Glomerular endothelial cell (primary cell): Measurements from ENCODE around the gene SRP72. TPM values are rescaled to one million over a fixed set of nuclear protein-coding genes. Genes with fewer than 3 reads are reported as not detected.
"Not testable (repeated sequence)": the region's sequence is repeated elsewhere in the genome, so short reads cannot be mapped to it uniquely, and the experiment has no call there.

Experiments
- DNase-seq: peaks from one replicate; pipeline ENCODE4 v3.0.0-alpha.2; 2011; ENCODE audit warnings: low read depth, low spot score; ENCODE audit errors: extremely low read depth
- total RNA-seq: library from RNA; depleted of rRNA; stranded (reverse); fragments of >200 nt; gene quantifications from 2 replicates; pipeline ENCODE4 v1.2.3, GENCODE V29; 2015

SRP72 gene
- 68.3 and 69.3 TPM in 2 replicates for total RNA-seq

GRCh38 chr4:56467284-56468096, at the start of gene SRP72:
SRP72 (plus strand) TSS chr4:56467617; CDS start chr4:56467636, 19 bp downstream.
- DNase-seq = peak; percentile 45

- no peak for DNase-seq
Observed at GRCh38 chr4:56424176-56424575, 43.2 kb upstream of the SRP72 start.

DNA sequence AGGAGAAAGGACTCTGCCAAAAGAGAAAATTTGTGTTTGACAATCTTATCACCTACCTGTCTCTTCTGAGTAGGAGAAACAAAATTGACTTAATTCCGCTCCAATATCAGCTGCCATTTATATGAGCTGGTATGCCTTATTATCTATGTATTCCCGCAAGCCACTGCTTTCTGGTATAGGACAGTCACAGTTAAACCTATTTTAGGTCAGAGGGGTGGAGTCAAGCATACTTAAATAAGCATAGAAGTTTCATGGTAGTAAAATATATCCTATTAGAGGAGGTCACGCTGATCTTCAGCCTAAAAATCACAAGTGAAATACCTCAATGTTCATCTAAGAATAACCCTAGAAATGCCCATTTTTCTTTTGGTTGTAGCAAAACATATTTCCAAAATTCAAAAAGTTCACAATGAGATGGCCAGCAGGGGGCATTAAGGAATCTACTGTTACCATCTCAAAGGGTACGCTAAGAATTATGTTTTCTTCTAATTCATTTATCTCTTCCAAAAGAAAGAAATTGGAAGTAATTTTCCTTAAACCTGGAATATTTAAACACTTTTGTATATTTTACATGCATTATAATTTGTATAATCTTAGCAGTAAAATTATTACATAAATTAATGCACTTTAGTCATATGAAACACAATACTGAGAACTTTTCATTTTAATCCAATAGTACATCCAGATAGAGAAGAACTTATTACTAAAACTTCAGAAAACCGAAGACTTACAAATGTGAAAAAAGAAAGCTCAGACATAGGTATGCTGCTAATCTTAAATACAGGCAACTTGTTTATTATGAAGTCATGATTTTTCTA, 42.5 kb upstream of the SRP72 start:
- DNase-seq = no peak

- DNase-seq = no peak
Observed at GRCh38 chr4:56425518-56425917, 41.9 kb upstream of the SRP72 start.

DNA sequence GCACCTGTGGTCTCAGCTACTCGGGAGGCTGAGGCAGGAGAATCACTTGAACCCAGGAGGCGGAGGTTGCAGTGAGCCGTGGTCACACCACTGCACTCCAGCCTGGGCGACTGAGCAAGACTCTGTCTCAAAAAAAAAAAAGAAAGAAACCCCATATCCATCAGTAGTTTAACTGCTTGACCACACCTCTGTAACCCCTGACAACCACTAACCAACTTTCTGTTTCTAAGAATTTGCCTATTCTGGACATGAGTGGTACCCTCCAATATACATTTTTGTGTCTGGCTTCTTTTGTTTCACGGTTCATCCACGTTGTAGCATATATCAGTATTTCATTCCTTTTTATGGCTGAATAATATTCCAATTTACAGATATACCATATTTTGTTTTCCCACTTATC, 41.1 kb upstream of the SRP72 start:
- DNase-seq = no peak

DNA sequence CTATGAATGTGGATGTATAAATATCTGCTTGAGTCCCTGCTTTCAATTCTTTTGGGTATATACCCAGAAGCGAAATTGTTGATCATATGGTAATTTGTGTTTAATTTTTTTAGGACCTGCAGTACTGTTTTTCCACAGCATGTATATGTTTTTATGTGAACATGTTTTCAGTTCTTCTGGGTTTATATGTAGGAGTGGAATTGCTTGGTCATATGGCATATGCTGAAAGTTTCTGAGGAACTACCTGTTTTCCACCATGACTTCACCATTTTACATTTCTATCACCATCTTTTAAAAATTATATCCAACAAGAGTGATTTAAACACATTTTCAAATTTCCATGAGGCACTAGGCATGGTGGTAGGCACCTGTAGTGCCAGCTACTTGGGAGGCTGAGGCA, 40.2 kb upstream of the SRP72 start:
- no peak for DNase-seq

- no peak for DNase-seq
Observed at GRCh38 chr4:56430203-56430602, 37.2 kb upstream of the SRP72 start.

DNA sequence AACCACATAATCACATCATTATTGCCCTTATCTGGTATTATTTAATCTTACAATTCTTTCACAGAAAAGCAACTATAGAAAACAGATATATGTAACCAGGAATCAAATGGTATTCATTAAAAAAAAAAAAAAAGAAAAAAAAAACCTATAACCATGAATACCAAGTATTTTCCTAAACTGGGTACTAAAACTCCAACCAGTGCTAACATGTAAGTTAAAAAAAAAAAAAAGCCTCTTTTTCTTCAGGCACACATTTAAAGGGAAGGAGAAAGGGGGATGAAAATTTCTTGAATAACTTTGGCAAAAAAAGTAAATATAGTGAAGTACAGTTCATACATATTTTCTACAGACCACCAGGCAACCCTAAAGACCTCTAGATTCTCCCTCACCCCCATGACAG, 34.1 kb upstream of the SRP72 start:
- DNase-seq = no peak

- DNase-seq = no peak
Observed at GRCh38 chr4:56434599-56435139, 32.7 kb upstream of the SRP72 start.

- no peak for DNase-seq
Observed at GRCh38 chr4:56435140-56435926, 32.1 kb upstream of the SRP72 start, which contains the start of gene PPAT. PPAT (minus strand) TSS chr4:56435615; CDS start chr4:56435477, 138 bp downstream.

- DNase-seq = no peak
Observed at GRCh38 chr4:56438766-56439165, 28.7 kb upstream of the SRP72 start.

DNA sequence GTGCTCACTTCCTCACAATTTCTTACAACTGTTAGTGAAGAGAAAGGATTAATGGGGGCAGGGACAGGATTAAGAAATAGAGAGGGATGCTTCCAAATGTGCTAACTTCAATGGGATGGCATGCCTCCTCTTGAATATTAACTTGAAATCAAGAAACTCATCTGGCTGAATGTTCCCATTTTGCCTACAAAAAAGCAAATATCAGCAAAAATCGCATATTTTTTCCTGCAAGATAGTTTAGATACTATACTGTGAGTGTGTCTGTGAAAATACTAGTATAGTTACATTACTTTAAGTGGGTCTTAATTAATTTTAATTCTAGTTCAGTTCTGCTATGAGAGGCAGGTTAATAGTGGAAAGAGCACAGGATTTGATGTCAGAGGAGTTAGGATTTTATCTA, 26.4 kb upstream of the SRP72 start:
- no peak for DNase-seq

- DNase-seq = no peak
Observed at GRCh38 chr4:56444719-56445118, 22.7 kb upstream of the SRP72 start.

DNA sequence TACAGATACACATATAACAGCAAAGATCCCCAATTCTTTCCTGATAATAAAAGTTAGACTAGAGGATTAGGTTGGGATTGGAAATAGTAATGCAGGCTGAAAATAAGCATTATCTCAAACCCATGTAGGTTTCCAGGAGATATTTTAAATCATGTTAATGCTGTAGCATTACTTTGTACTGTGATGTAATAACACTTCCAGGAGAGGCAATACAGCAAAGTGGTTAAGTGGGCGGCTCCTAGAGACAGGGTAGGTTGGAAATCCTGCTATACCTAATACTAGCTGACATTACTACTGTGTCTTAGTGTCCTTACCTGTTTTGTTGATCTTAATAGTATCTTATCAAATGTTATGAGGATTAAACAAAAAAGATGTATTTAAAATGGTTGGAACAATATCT, 21.7 kb upstream of the SRP72 start:
- no peak for DNase-seq

DNA sequence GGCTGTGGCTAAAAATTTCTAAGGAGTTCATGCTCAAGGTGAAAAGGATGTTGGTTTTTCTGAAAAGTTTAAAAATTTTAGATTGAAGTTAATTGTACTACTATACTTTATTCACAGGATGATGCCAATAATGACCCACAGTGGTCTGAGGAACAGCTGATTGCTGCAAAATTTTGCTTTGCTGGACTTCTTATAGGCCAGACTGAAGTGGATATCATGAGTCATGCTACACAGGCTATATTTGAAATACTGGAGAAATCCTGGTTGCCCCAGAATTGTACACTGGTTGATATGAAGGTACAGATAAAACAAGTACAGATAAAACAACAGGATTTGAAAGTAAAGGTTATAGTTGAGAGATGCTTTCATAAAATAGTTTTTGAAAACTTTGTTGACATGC, 19.1 kb upstream of the SRP72 start:
- no peak for DNase-seq

GRCh38 chr4:56449475-56449874, 17.9 kb upstream of the SRP72 start:
- DNase-seq = not testable (repeated sequence)

DNA sequence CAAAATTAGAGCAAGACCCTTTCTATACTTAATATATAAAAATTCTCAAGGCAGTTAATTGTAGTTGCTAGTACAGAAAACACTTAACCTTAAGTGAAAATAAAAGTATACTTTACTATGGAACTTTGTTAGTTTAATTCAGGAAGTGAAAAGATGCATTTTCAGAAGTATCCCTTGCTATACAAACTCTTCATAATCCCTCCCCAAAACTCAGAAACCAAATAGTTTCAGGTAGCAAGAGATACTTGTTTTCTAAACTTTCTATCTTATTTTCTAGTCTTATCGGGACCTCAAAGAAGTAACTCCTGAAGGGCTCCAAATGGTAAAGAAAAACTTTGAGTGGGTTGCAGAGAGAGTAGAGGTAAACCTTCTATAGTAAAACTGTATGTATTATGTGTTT, 17.1 kb upstream of the SRP72 start:
- DNase-seq = no peak

DNA sequence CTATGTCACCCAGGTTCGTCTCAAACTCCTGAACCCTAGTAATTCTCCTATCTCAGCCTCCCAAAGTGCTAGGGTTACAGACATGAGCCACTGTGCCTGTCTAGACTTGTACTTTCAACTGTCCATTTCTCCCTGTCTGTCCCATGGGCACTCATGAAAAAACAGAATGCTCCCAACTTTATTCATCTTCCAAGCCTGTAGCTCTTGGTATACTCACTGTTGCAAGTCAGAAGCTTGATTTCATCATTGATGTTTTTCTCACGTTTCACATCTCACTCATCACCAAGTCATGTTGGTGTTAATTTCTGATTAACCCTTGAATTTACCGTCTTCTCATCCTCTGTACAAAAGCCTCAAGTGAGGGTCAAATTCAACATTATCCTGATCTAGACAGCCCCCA, 7.3 kb upstream of the SRP72 start:
- no peak for DNase-seq

DNA sequence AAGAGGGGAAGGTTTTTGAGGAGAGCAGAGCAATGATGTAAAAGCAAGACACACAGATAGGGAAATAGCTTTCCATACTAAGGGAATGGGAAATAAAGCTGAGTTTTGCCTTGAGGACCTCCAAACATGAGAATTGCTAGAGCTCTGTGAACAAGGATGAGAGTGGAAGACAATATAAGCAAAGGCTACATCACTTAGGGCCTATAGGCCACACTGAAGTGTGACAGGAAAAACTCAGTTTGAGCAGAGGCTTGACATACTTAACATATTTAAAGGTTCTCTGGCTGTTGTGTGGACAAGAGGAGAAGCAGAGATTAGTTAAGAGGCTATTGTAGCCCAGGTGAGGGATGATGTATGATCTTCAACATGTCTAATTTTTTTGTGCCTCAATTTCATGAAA, 5.3 kb upstream of the SRP72 start:
- no peak for DNase-seq

DNA sequence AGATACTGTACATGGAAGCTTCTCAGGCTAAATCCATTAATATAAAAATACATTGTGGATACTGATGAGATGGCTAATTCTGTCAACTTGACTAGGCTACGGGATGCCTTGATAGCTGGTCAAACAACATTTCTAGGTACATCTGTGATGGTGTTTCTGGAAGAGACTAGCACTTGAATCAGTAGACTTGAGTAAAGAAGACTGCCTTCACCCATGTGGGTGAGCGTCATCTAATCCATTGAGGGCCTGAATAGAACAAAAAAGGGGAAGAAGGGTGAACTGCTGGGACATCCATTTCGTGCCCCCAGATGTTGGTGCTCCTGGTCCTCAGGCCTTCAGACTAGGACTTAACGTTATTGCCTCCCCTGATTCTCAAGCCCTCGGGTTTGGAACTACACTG, 3.7 kb upstream of the SRP72 start:
- DNase-seq = no peak

- no peak for DNase-seq
Observed at GRCh38 chr4:56464581-56464980, 2.8 kb upstream of the SRP72 start.
